GM18502 (cell line): ENCODE measurements around the gene ZNF451.
A peak's percentile ranks its signal among the peaks of the same experiment; 100 is the strongest.
"Not testable (repeated sequence)": the region's sequence is repeated elsewhere in the genome, so short reads cannot be mapped to it uniquely, and the experiment has no call there.

Source experiments
- ATAC-seq: cut with Tn5 transposase; IDR thresholded peaks from one replicate; pipeline ENCODE4 v1.9.1; 2021; ENCODE audit warnings: mild to moderate bottlenecking; ENCODE audit not compliant: unreplicated experiment, poor library complexity

ZNF451 gene

GRCh38 chr6:57089687-57090457 is at the start of gene ZNF451:
Gene ZNF451, plus strand, starts transcription at chr6:57090188. Its CDS starts 66 bp downstream, at chr6:57090254.
- ATAC-seq = peak; percentile 92

- not testable (repeated sequence) for ATAC-seq
Measured at GRCh38 chr6:57044061-57044460, 45.9 kb upstream of the ZNF451 start.

GRCh38 chr6:57044568-57044967 is 45.4 kb upstream of the ZNF451 start:
- ATAC-seq = no peak

- peak; percentile 96 for ATAC-seq
Measured at GRCh38 chr6:57046332-57047256, 43.4 kb upstream of the ZNF451 start, which contains the start of gene KIAA1586. Gene KIAA1586, plus strand, starts transcription at chr6:57046693. Its CDS starts 63 bp downstream, at chr6:57046756.

GRCh38 chr6:57047257-57047585 is 42.8 kb upstream of the ZNF451 start:
- peak; percentile 32 for ATAC-seq

- ATAC-seq = not testable (repeated sequence)
Measured at GRCh38 chr6:57047859-57048258, 42.1 kb upstream of the ZNF451 start.

- no peak for ATAC-seq
Measured at GRCh38 chr6:57048577-57048976, 41.4 kb upstream of the ZNF451 start.

- ATAC-seq = no peak
Measured at GRCh38 chr6:57063847-57064246, 26.1 kb upstream of the ZNF451 start.

- no peak for ATAC-seq
Measured at GRCh38 chr6:57064809-57065208, 25.2 kb upstream of the ZNF451 start.

- no peak for ATAC-seq
Measured at GRCh38 chr6:57068061-57068460, 21.9 kb upstream of the ZNF451 start.

GRCh38 chr6:57069228-57069627 is 20.8 kb upstream of the ZNF451 start:
- ATAC-seq = no peak

GRCh38 chr6:57069920-57070331 is 20.1 kb upstream of the ZNF451 start:
- no peak for ATAC-seq

- ATAC-seq = no peak
Measured at GRCh38 chr6:57072108-57072507, 17.9 kb upstream of the ZNF451 start.

- ATAC-seq = no peak
Measured at GRCh38 chr6:57074383-57074782, 15.6 kb upstream of the ZNF451 start.

GRCh38 chr6:57075092-57075491 is 14.9 kb upstream of the ZNF451 start:
- ATAC-seq = no peak

- no peak for ATAC-seq
Measured at GRCh38 chr6:57078531-57079207, 11.3 kb upstream of the ZNF451 start.

GRCh38 chr6:57085471-57085870 is 4.5 kb upstream of the ZNF451 start:
- no peak for ATAC-seq

GRCh38 chr6:57086843-57087242 is 3.1 kb upstream of the ZNF451 start:
- ATAC-seq = no peak

GRCh38 chr6:57087916-57088315 is 2.1 kb upstream of the ZNF451 start:
- no peak for ATAC-seq

GRCh38 chr6:57089265-57089664 is 723 bp upstream of the ZNF451 start:
- no peak for ATAC-seq
